ENCODE results near the gene B4GALNT3.

The B4GALNT3 gene

DNA sequence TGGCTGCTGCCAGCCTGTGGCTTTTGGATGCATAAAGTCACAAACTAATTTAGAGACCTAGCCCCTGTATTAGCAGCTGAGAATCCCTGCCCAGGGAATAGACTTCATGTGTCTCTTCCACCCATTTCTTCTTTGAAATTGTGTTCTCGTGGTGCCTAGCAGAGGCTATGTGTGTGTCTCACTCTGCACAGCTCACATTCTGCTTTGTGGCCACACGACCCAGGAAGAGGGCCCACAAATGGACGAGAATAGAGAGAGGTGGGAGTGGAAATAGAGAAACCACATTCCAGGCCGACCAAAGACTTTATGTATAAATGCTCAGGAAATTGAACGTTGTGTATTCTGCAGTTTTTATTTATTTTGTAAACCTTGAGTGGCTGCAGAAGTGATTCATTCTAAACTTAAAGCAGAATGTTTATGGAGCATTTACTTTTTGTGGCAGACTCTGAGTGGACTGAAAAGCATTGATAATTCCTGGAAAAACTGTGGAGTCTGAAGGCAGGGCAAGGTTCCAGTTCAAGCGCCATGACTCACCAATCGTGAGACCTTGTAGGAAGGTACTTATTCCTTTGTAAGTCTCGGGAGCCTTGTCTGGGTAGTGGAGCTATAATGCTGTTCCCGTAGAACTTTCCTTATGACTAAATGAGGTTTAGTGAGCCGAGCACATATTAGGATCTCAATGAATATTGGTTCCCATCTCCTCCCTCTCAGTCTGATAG is 9.1 kb downstream of the B4GALNT3 start:
- no peak for DNase-seq

DNA sequence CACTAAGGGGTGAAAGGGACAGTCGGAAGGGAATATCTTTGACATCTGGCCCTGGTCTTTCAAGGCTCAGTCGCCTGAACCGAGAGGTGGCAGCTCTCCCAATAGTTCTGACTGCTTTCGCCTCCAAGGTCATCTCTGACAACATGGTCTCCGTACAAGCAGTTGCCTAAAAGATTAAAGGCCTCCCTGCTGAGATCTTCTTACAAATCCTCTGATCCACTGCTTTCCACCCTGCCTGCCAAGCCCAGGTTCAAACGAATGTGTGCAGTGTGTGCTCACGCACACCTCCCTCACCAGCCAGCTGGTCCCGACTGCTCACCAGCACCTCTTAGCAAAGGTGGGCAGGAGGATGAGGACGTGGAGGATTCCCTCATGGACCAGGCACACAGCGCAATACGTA is 10.4 kb downstream of the B4GALNT3 start:
- no peak for DNase-seq

DNA sequence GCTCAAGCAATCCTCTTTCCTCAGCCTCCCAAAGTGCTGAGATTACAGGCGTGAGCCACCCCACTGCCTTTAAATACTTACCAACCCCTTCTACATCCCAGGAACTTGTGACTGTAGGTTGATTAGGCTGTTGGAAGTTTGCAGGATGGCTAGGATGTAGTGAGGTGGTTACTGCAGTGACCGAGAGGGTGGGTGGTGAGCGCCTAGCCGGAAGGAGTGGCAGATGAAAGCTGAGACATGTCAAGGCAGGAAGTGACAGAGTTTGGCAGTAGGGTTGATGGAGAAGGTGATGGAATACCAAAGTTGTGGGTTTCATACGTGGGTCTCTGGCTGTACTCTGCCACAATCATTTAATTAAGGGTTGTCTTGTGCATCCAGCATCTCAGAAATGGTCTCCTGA is 13.5 kb downstream of the B4GALNT3 start:
- no peak for DNase-seq

- no peak for DNase-seq
Observed at GRCh38 chr12:473863-474577, 14.3 kb downstream of the B4GALNT3 start.

DNA sequence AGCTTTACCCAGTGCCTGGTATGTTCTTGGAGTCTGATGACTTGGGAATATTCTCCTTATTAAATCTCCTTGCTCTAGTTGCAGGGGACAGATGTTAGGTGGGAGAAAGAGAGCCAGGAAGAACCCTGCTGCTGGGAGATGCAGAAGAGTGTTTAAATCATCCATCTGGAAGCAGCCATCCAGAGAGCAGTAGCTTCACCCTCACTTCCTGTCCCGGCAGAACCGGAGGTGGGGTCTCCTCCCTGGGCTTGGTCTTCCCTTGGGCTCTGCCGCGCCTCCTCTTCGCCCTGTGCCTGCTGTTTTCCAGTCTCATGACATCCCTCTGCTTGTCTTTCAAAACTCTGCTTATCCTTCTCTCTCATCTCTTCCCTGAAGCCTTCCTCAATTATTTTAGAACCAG is 15.5 kb downstream of the B4GALNT3 start:
- DNase-seq = no peak

- no peak for DNase-seq
Observed at GRCh38 chr12:479161-479560, 19.4 kb downstream of the B4GALNT3 start.

- no peak for DNase-seq
Observed at GRCh38 chr12:480831-481816, 21.4 kb downstream of the B4GALNT3 start.

DNA sequence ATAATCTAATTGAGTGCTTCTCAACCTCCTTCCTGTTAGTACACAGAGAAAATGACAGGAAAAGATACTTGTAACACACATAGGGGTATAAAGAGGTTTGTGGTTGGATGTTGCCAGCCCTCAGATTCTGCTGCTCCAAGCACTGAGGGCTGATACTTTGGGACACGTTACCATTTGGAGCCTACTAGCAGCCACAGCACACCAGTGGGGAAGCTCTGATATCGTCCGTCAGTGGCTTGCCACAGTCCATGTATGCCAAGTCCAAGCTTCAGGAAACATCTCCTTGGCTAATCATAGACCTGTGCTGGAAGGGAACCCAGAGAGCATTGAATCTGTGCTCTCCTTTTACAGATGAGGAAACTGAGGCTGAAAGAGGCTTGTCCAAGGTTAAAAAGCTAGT is 22.3 kb downstream of the B4GALNT3 start:
- DNase-seq = no peak

DNA sequence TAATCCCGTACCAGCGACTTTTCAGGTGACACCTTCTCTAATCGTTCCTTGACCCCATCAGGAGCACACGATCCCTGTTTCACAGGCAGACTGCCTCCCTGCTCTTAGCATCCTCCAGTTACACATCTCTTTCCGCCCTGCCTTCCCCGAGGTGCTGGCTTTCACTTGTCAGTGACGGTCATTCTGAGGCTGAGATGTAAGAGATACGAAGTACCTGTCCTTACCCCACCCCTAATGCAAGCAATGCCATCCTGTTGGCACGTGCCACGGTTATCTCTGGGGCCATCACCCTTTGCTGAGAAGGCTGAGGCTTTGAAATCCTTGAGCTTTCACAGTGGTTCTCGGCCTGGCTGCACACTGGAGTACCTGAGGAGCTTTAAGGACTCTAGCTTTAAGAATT is 24.4 kb downstream of the B4GALNT3 start:
- DNase-seq = no peak

DNA sequence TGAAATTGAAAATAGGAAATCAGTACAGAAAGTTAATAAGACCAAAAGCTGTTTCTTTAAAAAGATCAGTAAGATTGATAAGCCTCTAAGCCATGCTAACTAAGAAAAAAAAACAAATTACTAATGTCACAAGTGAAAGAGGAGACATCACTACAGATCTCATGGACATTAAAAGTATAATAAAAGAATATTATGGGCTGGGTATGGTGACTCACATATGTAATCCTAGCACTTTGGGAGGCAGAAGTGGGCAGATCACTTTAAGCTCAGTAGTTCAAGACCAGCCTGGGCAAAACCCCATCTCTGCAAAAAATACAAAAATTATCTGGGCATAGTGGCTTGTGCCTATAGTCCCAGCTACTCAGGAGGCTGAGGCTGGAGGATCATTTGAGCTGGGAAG is 30.5 kb downstream of the B4GALNT3 start:
- no peak for DNase-seq

GRCh38 chr12:495466-495865 is 35.7 kb downstream of the B4GALNT3 start:
- no peak for DNase-seq

- no peak for DNase-seq
Observed at GRCh38 chr12:496736-497135, 37.0 kb downstream of the B4GALNT3 start.

- no peak for DNase-seq
Observed at GRCh38 chr12:497501-498160, 37.9 kb downstream of the B4GALNT3 start.

- no peak for DNase-seq
Observed at GRCh38 chr12:499837-500458, 40.2 kb downstream of the B4GALNT3 start.

- no peak for DNase-seq
Observed at GRCh38 chr12:501722-502447, 42.1 kb downstream of the B4GALNT3 start.

- DNase-seq = no peak
Observed at GRCh38 chr12:503111-503761, 43.5 kb downstream of the B4GALNT3 start.

- no peak for DNase-seq
Observed at GRCh38 chr12:505221-505620, 45.5 kb downstream of the B4GALNT3 start.

- no peak for DNase-seq
Observed at GRCh38 chr12:507391-507796, 47.7 kb downstream of the B4GALNT3 start.

GRCh38 chr12:508145-508544 is 48.4 kb downstream of the B4GALNT3 start:
- no peak for DNase-seq

DNA sequence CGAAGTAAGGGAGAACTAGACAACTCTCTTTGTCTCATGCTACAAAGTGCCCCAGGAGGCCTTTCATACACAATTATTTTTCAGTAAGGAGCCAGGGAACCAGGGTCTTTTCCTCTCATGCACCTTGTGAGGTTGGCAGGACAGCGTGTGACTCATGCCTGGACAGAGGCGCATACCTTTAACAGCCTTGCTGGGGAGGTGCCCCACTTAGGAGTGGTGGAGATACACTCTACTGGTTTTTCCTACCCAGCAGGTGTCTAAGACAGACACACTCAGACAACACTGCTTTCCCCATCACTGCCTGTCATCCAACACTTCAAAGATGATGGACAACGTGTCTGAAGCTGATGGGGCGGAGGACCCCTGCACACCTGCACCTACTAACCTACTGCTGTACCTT is 49.1 kb downstream of the B4GALNT3 start:
- no peak for DNase-seq

DNA sequence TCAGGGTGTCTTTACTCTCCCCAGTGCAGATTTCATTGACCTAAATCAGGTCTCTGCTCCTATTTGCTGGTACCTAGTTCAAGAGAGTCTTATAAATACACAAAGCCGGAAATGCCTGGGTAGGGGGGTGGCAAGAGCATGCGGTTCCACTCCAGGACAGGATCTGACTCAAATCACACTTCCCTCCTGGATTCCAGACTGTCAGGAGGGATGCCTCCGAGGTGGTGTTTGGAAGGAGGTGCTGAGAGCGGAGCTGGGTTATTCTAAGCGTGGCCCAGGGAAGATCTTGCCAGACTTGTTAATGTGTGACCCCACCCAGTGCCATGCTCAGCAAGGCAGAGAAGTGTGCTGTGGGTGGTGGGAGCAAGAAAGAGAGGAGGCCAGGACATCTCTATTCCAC is 49.8 kb downstream of the B4GALNT3 start:
- no peak for DNase-seq

All from SHP77 treated with DMSO at 0.1 percent for 48 hours (cell line).